Esophagus muscularis mucosa (tissue), 4 donors: Measurements from ENCODE around the gene TTLL3. TPM values are rescaled to one million over a fixed set of nuclear protein-coding genes. Genes with fewer than 3 reads are reported as not detected.

Experiments used
- DNase-seq: peaks from one replicate; pipeline ENCODE4 v3.0.0-alpha.2; 2017; ENCODE audit errors: extremely low spot score
- H3K27ac ChIP-seq, 4 donors: fragments of 200-600 bp; sonication (generic); replicated peaks in 1 of 4; 1 replicate in 3 of 4; 2 replicates in 1 of 4; pipeline ENCODE4 v1.5.1; 2016 to 2019; ENCODE audit warnings: mild to moderate bottlenecking in 1 of 4
- H3K27me3 ChIP-seq, 4 donors: fragments of 200-600 bp; sonication (generic); one replicate each; pipeline versions ENCODE4 v1.5.1 to v1.6.0; 2016 to 2019
- H3K36me3 ChIP-seq, 4 donors: fragments of 200-600 bp; sonication (generic); one replicate each; pipeline ENCODE4 v1.5.1; 2016 to 2019
- H3K4me1 ChIP-seq, 4 donors: fragments of 200-600 bp; sonication (generic); one replicate each; pipeline ENCODE4 v1.5.1; 2016 to 2019
- H3K4me3 ChIP-seq, 4 donors: fragments of 200-600 bp; sonication (generic); 1 replicate in 2 of 4; 2 replicates in 2 of 4; pipeline ENCODE4 v1.5.1; 2016 to 2019; ENCODE audit warnings: mild to moderate bottlenecking in 4 of 4, moderate library complexity in 1 of 4
- H3K9me3 ChIP-seq, 4 donors: fragments of 200-600 bp; sonication (generic); 1 replicate in 3 of 4; 2 replicates in 1 of 4; pipeline ENCODE4 v1.5.1; 2016 to 2019
- CTCF ChIP-seq, 3 experiments: fragments of 200-600 bp in 2 of 3; fragments of 450-650 bp in 1 of 3; sonication (generic) in 2 of 3; IDR thresholded peaks; one replicate each; pipeline ENCODE4 v1.5.1; 2017 to 2019; ENCODE audit warnings: antibody characterized with exemption in 3 of 3, mild to moderate bottlenecking in 2 of 3, moderate library complexity in 1 of 3
- EP300 ChIP-seq: sonication (generic); formaldehyde crosslinking; IDR thresholded peaks from one replicate; pipeline ENCODE4 v1.6.1; 2017; ENCODE audit warnings: antibody characterized with exemption
- POLR2A ChIP-seq: fragments of 450-650 bp; IDR thresholded peaks from one replicate; pipeline ENCODE4 v1.6.1; 2017; ENCODE audit warnings: antibody characterized with exemption, moderate library complexity, mild to moderate bottlenecking, low read depth
- POLR2AphosphoS5 ChIP-seq, 2 donors: sonication (generic); formaldehyde crosslinking; IDR thresholded peaks; one replicate each; pipeline ENCODE4 v1.6.1; 2017; ENCODE audit warnings: antibody characterized with exemption in 2 of 2
- WGBS: methylation state at CpG from one replicate; pipeline ENCODE4 v1.1.5; 2018; 5-methylcytosine and 5-hydroxymethylcytosine counted together
- intact Hi-C: fragments of 100-400 bp; cut with DNase I; formaldehyde crosslinking; loops from one replicate; pipeline ENCODE4 v1.15.1; 2023
- total RNA-seq, 4 donors: library from RNA; depleted of rRNA; stranded (reverse); fragments of >200 nt; gene quantifications; one replicate each; pipeline versions ENCODE4 v1.1.0 to v1.2.1, GENCODE V29; 2016

Gene TTLL3
- total RNA-seq, 4 donors from 2014 or later: 15.5 to 56.5 (median 25.6) TPM

GRCh38 chr3:9834520-9835380 is 24.7 kb downstream of the TTLL3 start:
- TF ChIP-seq CTCF (IDR thresholded peaks at IDR 0.05) (no peak), POLR2A (no peak), EP300 (no peak), POLR2AphosphoS5 (IDR thresholded peaks at IDR 0.05) (no peak)
- Histone ChIP-seq H3K27ac (no peak overlapping the region), H3K9me3 (no peaks in the 10 kb centered on the region), H3K36me3 (peaks cover 29 to 97% (median 84%) of the 10 kb centered on the region in 4 donors), H3K4me1 (no peaks in the 10 kb centered on the region), H3K4me3 (no peak overlapping the region), H3K27me3 (no peaks in the 10 kb centered on the region)
- intact Hi-C loops: no loop called here
- 84% methylated on average over 12 of the region's 18 CpGs for WGBS
- DNase-seq: no peak

- TF ChIP-seq CTCF (IDR thresholded peaks at IDR 0.05) (no peak), POLR2AphosphoS5 (IDR thresholded peaks at IDR 0.05) (no peak), POLR2A (no peak), EP300 (no peak)
- Histone ChIP-seq H3K27ac (no peak overlapping the region), H3K9me3 (no peaks in the 10 kb centered on the region), H3K4me1 (peaks cover 6 to 12% (median 10%) of the 10 kb centered on the region in 4 donors), H3K4me3 (no peak overlapping the region), H3K27me3 (no peaks in the 10 kb centered on the region), H3K36me3 (peaks cover 36 to 89% (median 79%) of the 10 kb centered on the region in 4 donors)
- 71% methylated on average over 12 of the region's 12 CpGs for WGBS
- no peak for DNase-seq
- intact Hi-C loops: no loop called here
These were observed 27.9 kb downstream of the TTLL3 start for GRCh38 chr3:9837701-9838582.

GRCh38 chr3:9838856-9839255 is 28.8 kb downstream of the TTLL3 start:
- no peaks in the 10 kb centered on the region for H3K27me3 ChIP-seq
- intact Hi-C loops: no loop called here
- TF ChIP-seq EP300: no peak
- TF ChIP-seq POLR2AphosphoS5 (IDR thresholded peaks at IDR 0.05): no peak
- no peak for TF ChIP-seq CTCF (IDR thresholded peaks at IDR 0.05)
- TF ChIP-seq POLR2A: no peak
- peaks cover 30 to 80% (median 70%) of the 10 kb centered on the region in 4 donors for H3K36me3 ChIP-seq
- no peaks in the 10 kb centered on the region for H3K9me3 ChIP-seq
- no peak for DNase-seq
- H3K4me3 ChIP-seq: no peak overlapping the region
- H3K4me1 ChIP-seq: peaks cover 8 to 17% (median 13%) of the 10 kb centered on the region in 4 donors
- 70% methylated on average over 3 of the region's 4 CpGs for WGBS
- H3K27ac ChIP-seq: no peak overlapping the region

GRCh38 chr3:9841015-9841414 is 31.0 kb downstream of the TTLL3 start:
- Histone ChIP-seq H3K4me1 (peaks cover 12 to 22% (median 18%) of the 10 kb centered on the region in 4 donors), H3K36me3 (peaks cover 14 to 59% (median 50%) of the 10 kb centered on the region in 4 donors), H3K9me3 (no peaks in the 10 kb centered on the region), H3K4me3 (no peak overlapping the region), H3K27ac (no peak overlapping the region), H3K27me3 (no peaks in the 10 kb centered on the region)
- intact Hi-C loops: no loop called here
- no peak for DNase-seq
- TF ChIP-seq CTCF (IDR thresholded peaks at IDR 0.05): no peak
- no peak for TF ChIP-seq EP300
- TF ChIP-seq POLR2A: no peak
- no peak for TF ChIP-seq POLR2AphosphoS5 (IDR thresholded peaks at IDR 0.05)
- WGBS: 94% methylated on average over 8 of the region's 8 CpGs
